GM19438 (cell line): ENCODE measurements around the gene SERPINB12.
A peak's percentile ranks its signal among the peaks of the same experiment; 100 is the strongest.

Experiments
- ATAC-seq: cut with Tn5 transposase; IDR thresholded peaks from one replicate; pipeline ENCODE4 v1.9.1; 2021; ENCODE audit warnings: low read depth; ENCODE audit not compliant: unreplicated experiment

SERPINB12 gene

DNA sequence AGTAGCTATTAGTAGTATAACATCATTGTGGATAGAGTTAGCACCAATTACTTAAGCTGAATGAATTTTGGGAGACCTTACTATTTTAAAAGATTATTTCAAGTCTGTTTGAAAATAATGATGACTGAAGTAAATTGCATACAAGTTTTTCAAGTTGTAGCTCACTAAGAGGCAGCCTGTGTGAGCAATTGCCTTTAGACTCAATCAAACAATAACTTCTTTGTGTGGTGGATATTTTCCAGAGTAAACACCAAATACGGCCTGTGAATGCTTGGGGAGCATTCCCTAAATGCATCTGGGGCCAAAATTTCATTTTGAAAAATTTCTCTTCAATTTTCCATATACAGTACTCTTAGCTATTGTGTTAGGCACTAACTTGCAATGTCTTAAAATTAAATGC is 7.9 kb downstream of the SERPINB12 start:
- no peak for ATAC-seq

DNA sequence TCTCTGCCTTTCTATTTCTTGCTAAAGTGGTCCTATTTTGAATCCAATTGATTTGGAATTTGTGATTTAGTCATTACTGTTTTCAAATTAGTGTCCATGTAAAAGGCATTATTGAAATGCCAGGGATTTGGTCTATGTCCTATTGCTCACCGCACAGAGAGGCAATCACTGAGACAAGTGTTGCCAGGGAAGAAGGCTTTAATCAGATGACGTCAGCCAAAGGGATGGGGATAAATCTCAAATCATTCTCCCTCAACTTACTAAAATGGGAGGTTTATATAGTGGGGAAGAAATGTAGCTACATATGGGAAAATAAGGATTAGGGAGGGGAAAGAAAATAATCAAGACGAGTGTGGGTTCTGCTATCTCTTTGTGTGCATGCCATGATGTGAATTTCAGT is 9.6 kb downstream of the SERPINB12 start:
- no peak for ATAC-seq

DNA sequence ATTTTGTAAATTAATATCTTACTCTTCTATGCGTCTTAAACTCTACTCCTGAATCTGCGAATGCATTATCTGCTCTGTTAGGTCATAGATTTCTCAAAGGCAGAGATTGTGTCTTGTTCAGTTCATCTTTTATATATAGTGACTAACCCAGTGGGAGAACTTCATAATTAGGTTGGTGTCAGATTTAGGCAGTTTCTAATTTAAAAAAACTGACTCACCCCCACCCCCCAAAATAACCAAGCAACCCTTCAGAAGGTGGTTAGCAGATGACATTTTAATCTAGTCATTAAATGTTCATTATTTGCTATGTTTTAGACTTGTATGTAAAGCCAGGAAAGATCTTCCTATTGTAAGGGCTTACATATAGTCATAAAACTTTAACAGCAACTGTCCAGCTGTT is 10.4 kb downstream of the SERPINB12 start:
- no peak for ATAC-seq

DNA sequence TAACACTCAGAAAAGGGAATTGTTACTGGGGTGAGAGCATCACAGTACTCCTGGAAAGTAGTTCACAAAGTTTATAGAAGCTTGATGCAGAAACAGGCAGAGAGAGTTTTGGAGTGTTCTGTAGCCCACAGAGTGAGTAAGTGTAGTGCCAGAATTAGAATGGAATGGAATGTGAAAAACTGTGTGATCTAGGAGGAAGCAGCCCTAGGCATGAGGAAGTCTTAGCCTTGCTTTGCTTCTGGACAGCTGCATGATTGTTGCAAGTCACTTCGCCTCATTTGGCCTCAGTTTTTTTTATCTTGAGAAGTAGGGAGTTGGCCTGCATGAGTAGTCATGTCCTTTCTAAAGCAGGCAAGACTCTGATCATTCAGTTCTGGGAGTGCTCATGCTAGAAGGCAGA is 10.9 kb downstream of the SERPINB12 start:
- no peak for ATAC-seq

DNA sequence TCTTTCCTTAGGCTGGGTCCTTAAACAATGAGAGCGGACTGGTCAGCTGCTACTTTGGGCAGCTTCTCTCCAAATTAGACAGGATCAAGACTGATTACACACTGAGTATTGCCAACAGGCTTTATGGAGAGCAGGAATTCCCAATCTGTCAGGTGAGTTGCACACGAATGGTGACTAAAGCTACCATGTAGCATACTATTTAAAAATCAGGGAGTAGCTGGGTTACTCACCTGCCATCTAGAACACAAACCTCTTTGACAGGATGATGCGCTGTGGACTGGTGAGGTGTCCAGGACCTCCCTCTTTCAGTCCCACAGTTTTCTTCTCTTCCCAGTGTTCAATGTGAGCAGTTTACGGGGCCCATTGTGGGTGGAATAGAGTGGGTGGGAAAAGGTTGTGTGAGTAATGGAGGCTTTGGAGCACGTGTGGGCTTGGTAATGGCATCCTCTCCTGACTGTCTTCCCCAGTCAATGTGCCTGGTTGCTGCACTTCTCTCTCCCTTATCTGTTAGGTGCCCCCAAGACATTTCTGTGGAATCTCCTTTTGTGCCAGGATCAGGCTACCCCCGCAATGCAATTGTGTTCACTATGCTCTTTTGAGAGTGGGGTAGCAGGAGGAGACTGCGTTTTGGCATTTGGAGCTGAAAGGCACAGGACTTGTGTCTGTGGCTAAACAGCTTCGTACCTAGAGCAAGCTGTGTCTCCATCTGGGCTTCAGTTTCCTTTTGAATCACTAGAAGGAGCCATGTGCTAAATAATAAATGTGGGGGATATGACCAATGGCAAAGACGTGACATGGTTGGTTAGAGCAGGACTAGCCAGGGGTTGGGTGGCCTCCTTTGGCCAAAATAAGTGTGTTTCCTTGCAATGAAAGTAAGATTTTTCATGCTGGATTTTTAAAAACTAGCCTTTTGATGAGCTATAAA is 17.7 kb downstream of the SERPINB12 start:
- ATAC-seq: no peak

DNA sequence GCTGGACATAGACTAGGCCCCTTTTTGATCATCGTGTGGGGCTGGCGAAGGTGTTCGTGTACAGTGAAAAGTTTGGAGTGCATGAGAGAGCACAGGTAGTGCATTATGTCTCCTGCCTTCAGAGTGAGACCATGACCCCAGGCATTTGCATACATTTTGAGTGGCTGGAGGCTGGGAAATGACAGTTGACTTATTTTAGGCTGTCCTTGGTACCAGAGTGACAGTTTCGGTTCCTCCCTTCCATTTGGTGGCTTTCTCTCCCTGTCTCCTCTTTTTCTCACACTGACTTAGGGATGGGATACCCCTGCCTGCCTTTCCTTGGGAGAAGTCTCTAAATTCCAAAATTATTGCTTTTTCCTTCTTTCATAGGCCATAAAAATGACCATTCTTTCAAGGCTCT is 20.1 kb downstream of the SERPINB12 start:
- peak; percentile 77 for ATAC-seq

DNA sequence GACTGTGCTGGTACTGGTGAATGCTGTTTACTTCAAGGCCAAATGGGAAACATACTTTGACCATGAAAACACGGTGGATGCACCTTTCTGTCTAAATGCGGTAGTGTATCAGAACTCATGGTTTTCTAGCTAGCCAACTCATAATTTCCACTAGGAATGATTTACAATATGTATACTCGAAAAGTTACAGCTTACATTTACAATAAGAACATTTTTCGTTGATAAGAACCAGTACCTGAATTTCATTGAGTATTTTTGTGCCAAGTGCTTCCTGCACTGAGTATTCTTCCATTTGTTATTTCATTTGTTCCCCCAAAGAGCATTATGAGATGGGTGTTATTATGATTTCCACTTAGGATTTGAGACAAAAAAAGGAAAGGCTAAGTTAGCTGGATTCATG is 21.9 kb downstream of the SERPINB12 start:
- no peak for ATAC-seq

DNA sequence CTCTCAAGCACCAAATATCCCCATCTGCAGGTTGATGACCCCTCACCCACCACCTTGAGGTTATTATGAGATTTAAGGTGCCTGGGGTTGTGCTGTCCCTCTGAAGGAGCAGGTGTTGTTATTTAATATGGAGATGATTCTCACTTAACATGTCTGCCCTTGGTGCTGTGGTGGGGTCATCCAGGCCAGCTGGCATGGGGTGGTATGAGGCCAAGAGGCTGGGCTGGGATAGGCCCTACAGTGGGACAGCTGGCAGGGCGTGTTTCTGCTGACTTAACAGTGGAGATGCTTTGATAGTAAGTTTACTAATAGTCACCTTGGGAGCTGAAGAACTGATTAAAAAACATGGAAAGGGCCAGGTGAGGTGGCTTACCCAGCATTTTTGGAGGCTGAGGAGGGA is 22.4 kb downstream of the SERPINB12 start:
- no peak for ATAC-seq

DNA sequence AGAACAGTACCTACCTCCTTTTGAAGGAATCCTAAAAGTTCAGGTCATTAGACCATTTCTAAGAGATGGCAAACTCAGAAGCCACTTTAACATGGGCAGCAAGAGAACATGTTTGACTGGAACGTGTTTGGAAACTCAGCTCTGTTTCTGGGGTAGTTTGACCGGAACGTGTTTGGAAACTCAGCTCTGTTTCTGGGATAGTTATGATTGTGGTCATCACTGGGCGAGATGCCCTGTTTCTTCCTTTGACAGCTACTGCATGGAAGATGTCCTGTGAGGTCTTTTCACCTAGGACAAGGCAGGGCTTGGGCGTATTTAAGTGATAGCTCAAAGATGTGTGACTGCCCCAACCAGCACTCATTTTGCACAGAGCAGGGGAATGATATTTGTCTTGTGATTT is 25.1 kb downstream of the SERPINB12 start:
- no peak for ATAC-seq

DNA sequence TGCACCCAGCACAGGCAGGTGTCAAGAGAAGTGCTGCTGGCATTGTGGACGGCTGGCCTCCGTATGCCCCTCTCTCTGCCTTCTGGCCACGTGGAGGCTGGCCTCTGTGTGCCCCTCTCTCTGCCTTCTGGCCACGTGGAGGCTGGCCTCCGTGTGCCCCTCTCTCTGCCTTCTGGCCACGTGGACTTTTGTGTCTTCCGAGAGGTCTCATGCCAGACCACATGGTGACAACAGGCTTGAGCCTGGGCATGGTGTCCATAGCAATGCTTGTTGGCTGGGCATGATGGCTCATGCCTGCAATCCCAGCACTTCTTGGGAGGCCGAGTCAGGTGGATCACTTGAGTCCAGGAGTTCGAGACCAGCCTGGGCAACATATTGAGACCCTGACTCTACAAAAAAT is 25.7 kb downstream of the SERPINB12 start:
- no peak for ATAC-seq

DNA sequence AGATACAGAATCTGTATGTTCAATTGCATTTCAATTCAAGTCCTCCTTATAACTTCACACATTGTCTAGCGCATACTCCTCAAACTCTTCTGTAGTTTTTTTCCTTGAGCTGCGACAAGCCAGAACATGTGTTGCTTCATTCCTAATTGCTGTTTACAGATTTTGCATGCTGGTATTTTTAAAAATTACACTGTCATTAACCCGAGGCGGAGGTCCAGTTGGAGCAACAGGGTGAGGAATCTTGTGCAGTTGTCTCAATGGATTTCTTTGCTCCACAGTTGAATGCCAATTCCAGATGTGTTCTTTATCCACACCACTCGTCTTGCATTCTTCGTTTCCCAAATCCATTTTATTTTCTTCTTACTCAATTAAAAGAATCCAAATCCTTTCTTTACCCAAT is 28.6 kb downstream of the SERPINB12 start:
- no peak for ATAC-seq

DNA sequence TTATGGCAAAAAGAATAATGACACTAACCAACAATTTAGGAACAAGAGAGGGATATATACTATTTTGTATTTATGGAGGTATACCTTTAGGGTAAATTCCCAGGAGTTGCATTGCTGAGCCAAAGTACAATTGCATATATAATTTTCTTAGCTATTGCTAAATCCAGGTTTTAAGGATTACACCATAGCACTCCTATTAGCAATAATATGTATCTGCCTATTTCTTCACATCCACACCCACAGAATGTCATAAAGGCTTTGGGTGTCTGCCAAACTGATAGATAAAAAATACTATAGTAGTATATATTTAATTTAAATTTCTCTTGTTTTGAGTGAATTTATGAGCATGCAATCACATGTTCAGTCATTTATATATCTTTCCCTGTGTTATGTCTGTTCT is 33.5 kb downstream of the SERPINB12 start:
- no peak for ATAC-seq

DNA sequence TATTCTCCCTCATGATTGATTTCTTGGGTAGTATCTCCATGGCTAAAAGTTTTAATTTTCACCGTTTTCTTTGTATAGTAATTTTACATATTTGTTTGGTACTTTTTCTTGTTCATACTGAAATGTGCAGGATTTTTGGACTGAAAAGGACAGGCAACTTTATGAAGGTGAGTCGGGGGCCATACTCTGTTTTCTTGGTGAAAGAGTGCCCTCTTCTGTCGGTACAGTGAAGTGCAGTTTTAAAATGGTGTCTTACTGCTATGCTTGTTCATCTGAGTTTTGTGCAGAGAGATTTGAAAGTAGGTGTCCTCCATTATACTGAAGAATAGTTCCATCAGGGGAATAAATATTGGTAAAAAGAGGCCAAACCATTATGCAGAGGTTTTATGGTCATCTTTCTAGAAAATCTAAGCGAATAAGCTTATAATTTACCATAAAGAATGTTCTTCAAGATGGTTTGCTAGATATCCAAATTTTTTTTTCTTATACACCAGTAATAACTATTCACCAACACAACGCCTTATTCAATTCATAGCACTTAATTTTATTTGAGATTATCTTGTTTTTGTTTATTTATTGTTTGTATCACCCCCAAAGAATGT is 36.3 kb downstream of the SERPINB12 start:
- no peak for ATAC-seq

DNA sequence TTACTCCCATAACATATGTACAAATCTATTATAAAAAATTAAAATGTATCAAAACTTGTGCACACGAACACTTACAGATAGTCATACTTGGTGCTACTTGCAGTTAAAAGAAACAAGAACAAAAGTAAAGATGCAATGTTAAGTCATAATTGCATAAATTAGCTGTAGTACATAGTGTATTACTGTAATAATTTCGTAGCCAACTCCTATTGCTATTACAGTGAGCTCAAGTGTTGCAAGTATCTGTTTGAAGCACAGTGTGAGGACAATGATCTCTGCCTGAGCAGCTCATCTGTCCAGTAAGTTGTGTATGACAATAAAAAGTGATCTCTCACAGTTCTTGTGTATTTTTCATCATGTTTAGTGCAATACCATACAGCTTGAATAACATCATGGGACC is 37.4 kb downstream of the SERPINB12 start:
- ATAC-seq: no peak

DNA sequence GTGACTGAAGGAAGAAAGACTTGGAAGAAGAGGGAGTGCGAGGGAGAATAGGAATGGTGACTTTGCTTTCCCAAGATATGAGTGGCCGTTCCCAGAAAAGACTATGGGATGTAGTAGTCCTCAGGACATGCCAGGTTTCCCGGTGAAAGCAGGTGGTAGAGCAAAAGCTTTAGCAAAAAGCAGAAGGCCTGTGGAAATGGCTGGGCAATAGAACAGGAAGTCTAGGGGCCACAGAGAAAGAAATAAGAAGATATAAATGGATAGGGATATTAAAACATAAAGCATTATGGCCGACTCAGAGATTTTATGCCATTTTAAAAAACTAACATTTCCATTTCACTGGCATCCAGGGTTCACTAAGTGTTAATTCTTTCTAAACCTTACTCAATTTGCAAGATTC is 43.8 kb downstream of the SERPINB12 start:
- ATAC-seq: no peak

DNA sequence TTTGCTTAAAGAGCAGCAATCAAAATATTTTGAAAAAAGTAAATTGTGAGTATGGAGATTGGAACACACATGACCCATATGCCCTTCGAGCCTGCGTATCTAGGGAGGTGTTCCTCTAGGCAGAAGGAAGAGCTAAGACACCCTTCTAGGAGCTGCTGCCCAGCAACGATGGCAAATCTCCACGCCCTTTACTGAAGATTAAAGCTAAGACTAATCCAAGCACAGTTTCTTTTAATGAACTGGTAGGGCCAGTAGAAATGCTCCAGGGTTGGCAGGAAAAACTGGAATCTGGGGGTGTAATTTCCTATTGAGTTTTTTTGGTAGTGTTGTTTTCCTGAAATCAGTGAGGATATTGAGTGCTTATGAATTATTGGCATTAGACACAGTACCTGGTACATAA is 44.3 kb downstream of the SERPINB12 start:
- ATAC-seq: no peak

DNA sequence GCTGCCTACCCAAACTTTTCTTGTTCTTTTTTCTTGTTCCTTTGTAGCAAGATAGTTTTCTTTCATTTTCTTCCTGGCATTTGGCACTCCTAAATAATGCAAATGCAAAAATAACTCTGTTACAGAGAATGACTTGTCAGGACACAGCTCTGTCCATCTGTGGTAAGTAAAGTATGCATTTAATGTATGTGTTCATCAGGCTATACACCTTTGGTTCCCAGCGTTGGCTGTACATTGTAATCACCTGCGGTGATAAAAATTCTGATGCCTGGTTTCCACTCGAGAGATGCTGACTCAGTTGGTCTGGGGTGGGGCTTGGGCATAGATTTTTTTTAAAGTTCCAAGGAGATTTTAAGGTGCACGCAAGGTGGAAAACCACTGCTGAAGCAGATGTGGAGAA is 44.8 kb downstream of the SERPINB12 start, which contains the start of gene SERPINB13:
TSS of gene SERPINB13 (plus strand) at position 378 of the 400 bp plus-strand sequence. CDS start 1,325 bp downstream, outside the sequence.
- ATAC-seq: no peak

DNA sequence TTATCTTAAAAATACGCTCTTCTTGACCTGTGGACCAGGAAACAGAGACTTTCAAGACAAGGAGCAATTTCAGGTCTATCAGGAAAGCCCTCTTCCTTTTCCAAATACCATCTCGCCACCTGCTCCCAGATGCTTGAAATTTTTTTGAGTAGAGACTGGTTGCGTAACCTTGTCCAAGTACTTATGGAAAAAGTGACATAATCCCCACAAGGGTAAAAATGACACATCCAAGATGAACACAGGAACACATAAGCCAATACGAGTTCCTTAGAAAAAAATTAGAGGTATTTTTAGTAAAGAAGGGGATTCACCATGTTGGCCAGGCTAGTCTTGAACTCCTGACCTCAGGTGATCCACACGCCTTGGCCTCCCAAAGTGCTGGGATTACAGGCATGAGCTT is 46.7 kb downstream of the SERPINB12 start:
- no peak for ATAC-seq

DNA sequence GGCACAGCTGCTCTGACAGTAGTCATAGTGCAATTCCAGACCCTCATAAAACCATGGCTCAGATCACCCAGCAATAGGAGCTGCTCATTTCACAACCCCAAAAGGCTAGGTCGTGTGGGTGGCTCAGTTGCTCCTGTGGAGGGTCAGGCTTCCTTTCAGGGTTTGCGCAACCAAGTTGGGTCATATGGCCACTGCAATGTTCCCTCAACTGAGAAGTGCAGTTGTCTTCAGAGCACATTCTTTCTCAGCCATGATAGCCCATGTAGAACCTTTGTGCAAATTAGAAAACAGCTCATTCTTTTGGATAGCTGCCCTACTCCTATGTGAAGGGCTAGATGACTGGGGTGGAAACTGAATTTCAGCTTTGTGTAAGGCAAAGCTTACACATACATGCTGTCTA is 48.2 kb downstream of the SERPINB12 start:
- no peak for ATAC-seq

DNA sequence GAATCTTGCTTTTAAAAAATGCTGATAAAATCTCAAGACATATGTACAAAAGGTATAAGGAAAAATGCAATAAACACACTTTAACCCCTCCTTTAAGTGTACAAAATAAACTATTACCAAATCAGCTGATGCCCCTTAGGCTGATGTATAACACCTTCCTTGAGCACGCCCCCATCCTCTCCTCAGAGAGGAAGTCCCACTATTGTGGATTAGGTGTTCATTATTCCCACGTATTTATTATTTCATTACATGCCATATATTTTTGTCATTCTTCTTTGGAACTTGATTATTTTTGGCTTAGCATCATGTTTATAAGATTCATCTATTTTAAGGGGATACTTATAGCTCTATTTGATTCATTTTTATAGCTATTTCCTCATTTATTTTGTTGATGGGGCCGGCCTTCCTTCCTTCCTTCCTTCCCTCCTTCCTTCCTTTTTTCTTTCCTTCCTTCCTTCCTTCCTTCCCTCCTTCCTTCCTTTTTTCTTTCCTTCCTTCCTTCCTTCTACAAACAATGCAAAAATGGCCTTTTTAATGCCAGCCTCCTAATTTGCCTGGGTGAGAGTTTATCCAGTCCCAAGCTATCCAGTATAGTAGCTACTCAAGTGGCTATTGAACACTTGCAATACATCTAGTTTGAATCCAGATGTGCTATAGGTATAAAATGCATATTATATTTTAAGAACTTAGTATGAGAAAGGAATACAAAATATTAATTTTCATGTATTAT is 49.0 kb downstream of the SERPINB12 start:
- no peak for ATAC-seq

DNA sequence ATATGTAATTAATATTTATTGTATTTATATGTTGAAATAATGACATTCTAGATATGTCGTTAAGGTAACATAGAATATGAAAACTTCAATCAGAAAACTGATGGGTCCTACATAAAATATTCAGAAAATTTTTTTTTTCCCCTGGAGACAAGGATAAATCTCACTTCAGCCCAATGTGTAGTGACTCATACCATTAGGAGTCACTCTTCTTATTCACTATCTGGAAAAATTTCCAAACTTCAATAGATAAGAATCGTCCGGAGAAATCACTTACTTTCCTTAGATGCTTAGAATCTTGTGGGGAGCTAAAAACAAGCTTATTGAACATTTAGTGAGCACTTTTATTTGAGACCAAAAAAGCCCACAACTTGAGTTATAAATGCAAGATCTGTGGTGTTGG is 49.6 kb downstream of the SERPINB12 start:
- no peak for ATAC-seq
